ENCODE data around the gene LDAH. TPM values are rescaled to one million over a fixed set of nuclear protein-coding genes. Genes with fewer than 3 reads are reported as not detected.

Gene LDAH
- total RNA-seq, 1 experiment from 2014 or later, result not detected

DNA sequence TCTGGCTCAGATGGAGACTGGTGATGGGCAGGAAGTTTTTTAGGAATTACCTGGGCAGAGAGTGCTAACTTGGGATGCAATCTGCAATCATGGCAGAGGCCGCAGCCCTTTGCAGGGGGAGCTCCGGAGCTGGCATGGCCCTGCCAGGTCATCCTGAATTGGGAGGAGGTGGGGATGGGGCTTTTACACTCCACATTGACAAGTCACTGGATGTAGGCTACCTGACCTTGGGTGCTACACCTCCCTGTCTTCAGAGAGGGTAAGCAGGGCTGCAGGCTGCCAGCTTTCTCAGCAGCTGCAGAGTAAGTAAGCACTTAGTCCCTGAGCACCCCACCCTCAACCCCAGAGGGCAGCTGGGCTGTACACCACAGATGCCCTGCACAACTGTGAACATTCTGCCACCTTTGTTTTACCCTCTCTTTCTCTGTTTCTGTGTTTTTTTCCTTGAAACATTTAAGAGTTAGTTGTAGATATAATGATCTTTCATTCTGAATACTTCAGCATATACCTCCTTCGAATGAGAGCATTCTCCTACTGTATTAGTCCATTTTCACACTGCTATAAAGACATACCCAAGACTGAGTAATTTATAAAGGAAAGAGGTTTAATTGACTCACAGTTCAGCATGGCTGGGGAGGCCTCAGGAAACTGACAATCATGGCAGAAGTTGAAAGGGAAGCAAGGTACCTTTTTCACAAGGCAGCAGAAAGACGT is 165.2 kb downstream of the LDAH start:
- H3F3A ChIP-seq (ENCODE audit: low read length, unreplicated experiment), result no peaks in the 10 kb centered on the region
- no peak for TF ChIP-seq CTCF (conservative IDR thresholded peaks at IDR 0.05; ENCODE audit: low read depth, low read length)
- TF ChIP-seq EZH2 (IDR thresholded peaks at IDR 0.05; ENCODE audit: low read length, unreplicated experiment), result no peak
- TF ChIP-seq EZH2phosphoT487 (IDR thresholded peaks at IDR 0.05; ENCODE audit: borderline replicate concordance, low read length), result no peak
- no peaks in the 10 kb centered on the region for H3K36me3 ChIP-seq (ENCODE audit: low read depth, low read length)
- no peaks in the 10 kb centered on the region for H4K20me1 ChIP-seq (ENCODE audit: low read length)
- no peak overlapping the region for H3K4me2 ChIP-seq (ENCODE audit: low read length)
- peaks cover 12% of the 10 kb centered on the region; the same call in 1 of the 2 replicates for H3K27me3 ChIP-seq (ENCODE audit: low read length)
- no peaks in the 10 kb centered on the region for H3K9me3 ChIP-seq (ENCODE audit: low read length)
- H3K4me1 ChIP-seq (ENCODE audit: insufficient read depth, low read length), result peaks cover 10% of the 10 kb centered on the region
- no peaks in the 10 kb centered on the region for H3K9me2 ChIP-seq (replicated peaks; ENCODE audit: low read length)
- no peak overlapping the region for H2AFZ ChIP-seq (ENCODE audit: low read length)
- DNase-seq, result no peak
- no peak overlapping the region for H3K4me3 ChIP-seq (ENCODE audit: low read length)
- H3K79me2 ChIP-seq (ENCODE audit: low read length), result no peaks in the 10 kb centered on the region
- POLR2A ChIA-PET (ENCODE audit: unreplicated experiment), result no interaction called here
- no peak for ATAC-seq
- H3K9ac ChIP-seq (ENCODE audit: low read length), result no peak overlapping the region
- no TSS peak for BruUV-seq (replicated peaks)
- no peak overlapping the region for H3K27ac ChIP-seq (ENCODE audit: low read length)
- intact Hi-C loops (cut with micrococcal nuclease), result no loop called here
- CTCF ChIA-PET, result no interaction called here

GRCh38 chr2:20656561-20656960 is 166.3 kb downstream of the LDAH start:
- no peak overlapping the region for H2AFZ ChIP-seq (ENCODE audit: low read length)
- ATAC-seq (no peak), DNase-seq (no peak)
- H3F3A ChIP-seq (ENCODE audit: low read length, unreplicated experiment), result no peaks in the 10 kb centered on the region
- H3K9me3 ChIP-seq (ENCODE audit: low read length), result no peaks in the 10 kb centered on the region
- H3K9ac ChIP-seq (ENCODE audit: low read length), result no peak overlapping the region
- ChIA-PET CTCF (no interaction called here), POLR2A (ENCODE audit: unreplicated experiment) (no interaction called here)
- no peaks in the 10 kb centered on the region for H4K20me1 ChIP-seq (ENCODE audit: low read length)
- H3K9me2 ChIP-seq (replicated peaks; ENCODE audit: low read length), result no peaks in the 10 kb centered on the region
- no peak overlapping the region for H3K27ac ChIP-seq (ENCODE audit: low read length)
- H3K36me3 ChIP-seq (ENCODE audit: low read depth, low read length), result no peaks in the 10 kb centered on the region
- peaks cover 11% of the 10 kb centered on the region for H3K4me1 ChIP-seq (ENCODE audit: insufficient read depth, low read length)
- no peaks in the 10 kb centered on the region for H3K79me2 ChIP-seq (ENCODE audit: low read length)
- intact Hi-C loops (cut with micrococcal nuclease), result no loop called here
- no peak for TF ChIP-seq EZH2 (IDR thresholded peaks at IDR 0.05; ENCODE audit: low read length, unreplicated experiment)
- peaks cover 12% of the 10 kb centered on the region; the same call in 1 of the 2 replicates for H3K27me3 ChIP-seq (ENCODE audit: low read length)
- H3K4me3 ChIP-seq (ENCODE audit: low read length), result no peak overlapping the region
- BruUV-seq (replicated peaks), result no TSS peak
- H3K4me2 ChIP-seq (ENCODE audit: low read length), result no peak overlapping the region

DNA sequence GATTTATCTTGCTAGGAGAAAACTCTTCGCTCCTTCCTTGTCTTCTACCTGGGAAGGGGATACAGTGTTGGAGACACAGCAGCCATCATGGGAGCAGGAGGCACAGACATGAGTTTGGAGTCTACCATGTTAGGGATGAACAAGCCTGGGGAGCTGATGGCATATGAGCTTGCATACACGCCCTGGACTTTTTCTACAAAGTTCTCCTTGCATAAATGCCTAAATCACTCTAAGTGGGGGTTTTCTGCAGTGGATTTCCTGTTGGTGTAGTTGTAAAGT is 168.4 kb downstream of the LDAH start:
- H3K9me2 ChIP-seq (replicated peaks; ENCODE audit: low read length), result no peaks in the 10 kb centered on the region
- H3K79me2 ChIP-seq (ENCODE audit: low read length), result no peaks in the 10 kb centered on the region
- CTCF ChIA-PET, result no interaction called here
- H3F3A ChIP-seq (ENCODE audit: low read length, unreplicated experiment), result no peaks in the 10 kb centered on the region
- H3K4me3 ChIP-seq (ENCODE audit: low read length), result no peak overlapping the region
- no peak overlapping the region for H3K9ac ChIP-seq (ENCODE audit: low read length)
- H3K4me2 ChIP-seq (ENCODE audit: low read length), result no peak overlapping the region
- BruUV-seq (replicated peaks), result no TSS peak
- H3K4me1 ChIP-seq (ENCODE audit: insufficient read depth, low read length), result peaks cover 15% of the 10 kb centered on the region
- no peaks in the 10 kb centered on the region for H3K9me3 ChIP-seq (ENCODE audit: low read length)
- DNase-seq (no peak), ATAC-seq (no peak)
- TF ChIP-seq CTCF (conservative IDR thresholded peaks at IDR 0.05; ENCODE audit: low read depth, low read length) (no peak), EZH2 (IDR thresholded peaks at IDR 0.05; ENCODE audit: low read length, unreplicated experiment) (no peak), EZH2phosphoT487 (IDR thresholded peaks at IDR 0.05; ENCODE audit: borderline replicate concordance, low read length) (no peak)
- H3K27me3 ChIP-seq (ENCODE audit: low read length), result peaks cover 12% of the 10 kb centered on the region; the same call in 1 of the 2 replicates
- no peak overlapping the region for H3K27ac ChIP-seq (ENCODE audit: low read length)
- POLR2A ChIA-PET (ENCODE audit: unreplicated experiment), result no interaction called here
- no peaks in the 10 kb centered on the region for H4K20me1 ChIP-seq (ENCODE audit: low read length)
- intact Hi-C loops (cut with micrococcal nuclease), result no loop called here
- H2AFZ ChIP-seq (ENCODE audit: low read length), result no peak overlapping the region
- no peaks in the 10 kb centered on the region for H3K36me3 ChIP-seq (ENCODE audit: low read depth, low read length)
